Stimulated activated CD4-positive, alpha-beta T cell treated with anti-CD3 and anti-CD28 coated beads, Interleukin-2, amount 100 ng/mL, for 4 hours (primary cell): ENCODE measurements around the gene NIFK.
"Not testable (repeated sequence)": the region's sequence is repeated elsewhere in the genome, so short reads cannot be mapped to it uniquely, and the experiment has no call there.

Source experiments
- DNase-seq: peaks from one replicate; pipeline ENCODE4 v3.0.0-alpha.2; 2020; ENCODE audit warnings: low read depth

Gene NIFK

GRCh38 chr2:121731366-121731765, 5.3 kb downstream of the NIFK start:
- DNase-seq = no peak

DNA sequence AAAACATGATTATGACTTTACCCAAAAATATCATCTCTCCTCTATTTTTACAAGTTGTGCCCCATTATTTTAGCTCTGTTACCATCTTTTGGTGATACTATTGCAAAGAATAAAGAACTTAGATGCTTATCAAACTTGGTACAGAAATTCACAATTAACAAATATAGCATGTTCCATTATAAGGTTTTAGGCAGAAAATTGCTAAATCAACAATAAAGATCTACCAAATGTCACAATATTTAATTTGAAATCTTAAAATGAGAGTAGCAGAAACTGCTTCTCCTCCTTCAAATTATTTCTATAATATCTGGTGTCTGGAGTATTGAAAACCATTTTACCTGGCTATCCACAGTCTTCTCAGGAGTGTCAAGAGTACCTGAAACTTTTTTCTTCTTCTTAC, 8.7 kb downstream of the NIFK start:
- no peak for DNase-seq

DNA sequence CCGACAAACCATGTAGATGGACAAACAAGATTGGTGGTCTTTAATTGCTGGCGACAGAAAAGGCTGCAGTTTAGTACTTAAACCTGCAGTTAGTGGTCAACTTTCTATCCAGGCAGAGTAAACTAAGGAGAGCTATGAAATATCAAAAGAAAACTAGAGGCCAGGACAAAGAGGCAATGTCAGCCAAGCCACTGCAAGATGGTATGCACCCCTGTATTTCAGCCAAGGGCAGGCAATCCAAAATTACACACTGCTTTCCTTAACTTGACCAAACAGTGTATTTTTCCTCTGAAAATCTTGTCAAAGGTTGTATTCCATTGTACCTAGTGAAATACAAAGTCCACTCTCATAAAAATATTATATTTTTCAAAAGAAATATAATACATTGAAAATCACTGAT, 9.3 kb downstream of the NIFK start:
- no peak for DNase-seq

- DNase-seq = no peak
Measured at GRCh38 chr2:121723316-121723715, 13.4 kb downstream of the NIFK start.

- no peak for DNase-seq
Measured at GRCh38 chr2:121722479-121722878, 14.2 kb downstream of the NIFK start.

DNA sequence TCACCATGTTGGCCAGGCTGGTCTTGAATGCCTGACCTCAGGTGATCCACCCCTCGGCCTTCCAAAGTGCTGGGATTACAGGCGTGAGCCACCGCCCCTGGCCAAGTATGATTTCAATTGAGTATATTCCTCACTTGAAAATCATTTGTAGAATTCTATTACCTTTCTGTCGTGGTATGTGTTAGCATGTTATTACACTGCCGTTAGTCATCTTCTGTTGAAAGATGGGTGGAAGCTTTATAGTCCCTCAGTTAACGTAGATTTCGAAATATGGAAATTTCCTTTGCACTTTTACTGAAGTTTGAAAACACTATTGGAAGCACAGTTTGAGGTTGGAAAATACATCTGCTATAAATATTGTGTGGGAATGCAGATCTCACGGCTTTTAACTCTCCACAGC, 14.7 kb downstream of the NIFK start:
- DNase-seq = no peak

GRCh38 chr2:121717529-121717928, 19.1 kb downstream of the NIFK start:
- no peak for DNase-seq

DNA sequence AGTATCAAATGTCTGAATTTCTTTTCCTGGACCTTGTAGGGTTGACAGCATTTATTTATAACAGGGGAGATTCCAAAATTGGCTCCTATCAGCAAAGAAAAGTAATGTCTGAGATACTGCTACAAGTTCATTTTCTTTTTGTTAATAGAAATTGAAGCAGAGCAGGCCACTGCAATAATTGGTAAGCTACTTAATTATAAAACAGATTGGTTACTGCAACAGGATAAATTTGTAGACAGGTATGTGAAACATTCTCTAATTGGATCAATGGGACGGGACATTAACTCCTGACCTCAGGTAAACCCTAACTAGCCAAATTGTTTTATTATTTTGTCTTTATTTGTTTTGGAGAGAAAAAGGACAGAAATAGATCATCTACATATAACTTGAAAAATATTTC, 20.5 kb downstream of the NIFK start:
- DNase-seq = no peak

DNA sequence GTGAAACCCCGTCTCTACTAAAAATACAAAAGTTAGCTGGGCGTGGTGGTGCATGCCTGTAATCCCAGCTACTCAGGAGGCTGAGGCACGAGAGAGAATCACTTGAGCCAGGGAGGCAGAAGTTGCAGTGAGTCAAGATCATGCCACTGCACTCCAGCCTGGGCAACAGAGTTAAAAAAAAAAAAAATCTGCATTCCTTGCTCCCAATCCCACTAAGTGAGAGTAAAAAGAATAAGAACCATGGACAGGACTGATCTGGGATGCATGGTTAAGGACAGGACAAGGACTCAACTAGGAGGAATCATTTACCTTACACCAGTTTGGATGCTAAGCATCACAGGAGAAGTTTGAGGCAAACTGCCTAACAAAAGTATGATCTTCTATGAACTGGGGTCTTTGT, 25.2 kb downstream of the NIFK start:
- not testable (repeated sequence) for DNase-seq

GRCh38 chr2:121710470-121711170, 26.1 kb downstream of the NIFK start:
- DNase-seq = no peak

DNA sequence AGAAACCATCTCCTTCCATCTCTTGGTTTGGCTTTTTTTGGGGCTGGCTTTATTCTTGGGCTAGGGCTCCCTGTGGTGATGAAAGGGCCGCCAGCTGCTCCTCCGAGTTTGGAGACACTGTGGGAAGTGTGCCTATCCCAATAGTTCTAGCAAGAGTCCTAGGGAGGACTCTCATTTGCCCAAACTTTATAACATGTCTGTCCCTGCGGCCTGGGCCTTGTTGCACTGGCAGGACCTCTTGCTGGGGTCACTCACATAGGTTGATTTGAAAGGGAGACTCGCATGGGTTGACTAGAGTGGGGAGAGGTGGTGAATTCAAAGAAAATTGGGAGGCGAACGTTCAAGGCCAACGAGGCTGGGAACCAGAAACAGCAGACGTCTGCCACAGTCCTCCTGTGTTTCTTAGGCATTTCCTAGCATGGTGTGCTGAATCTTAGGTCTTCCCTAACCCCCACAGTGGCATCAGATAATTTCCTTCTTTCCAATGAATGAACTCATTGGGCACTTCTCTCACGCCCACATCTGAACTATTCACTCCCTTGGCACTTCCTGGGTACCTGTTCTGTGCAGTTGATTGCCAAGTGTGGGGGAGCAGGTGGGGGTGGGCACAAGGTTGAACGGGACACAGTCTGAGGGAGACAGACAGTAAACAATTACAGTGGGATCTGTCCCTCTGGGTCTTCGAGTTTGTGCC, 26.8 kb downstream of the NIFK start:
- no peak for DNase-seq

- no peak for DNase-seq
Measured at GRCh38 chr2:121707920-121708361, 28.7 kb downstream of the NIFK start.

DNA sequence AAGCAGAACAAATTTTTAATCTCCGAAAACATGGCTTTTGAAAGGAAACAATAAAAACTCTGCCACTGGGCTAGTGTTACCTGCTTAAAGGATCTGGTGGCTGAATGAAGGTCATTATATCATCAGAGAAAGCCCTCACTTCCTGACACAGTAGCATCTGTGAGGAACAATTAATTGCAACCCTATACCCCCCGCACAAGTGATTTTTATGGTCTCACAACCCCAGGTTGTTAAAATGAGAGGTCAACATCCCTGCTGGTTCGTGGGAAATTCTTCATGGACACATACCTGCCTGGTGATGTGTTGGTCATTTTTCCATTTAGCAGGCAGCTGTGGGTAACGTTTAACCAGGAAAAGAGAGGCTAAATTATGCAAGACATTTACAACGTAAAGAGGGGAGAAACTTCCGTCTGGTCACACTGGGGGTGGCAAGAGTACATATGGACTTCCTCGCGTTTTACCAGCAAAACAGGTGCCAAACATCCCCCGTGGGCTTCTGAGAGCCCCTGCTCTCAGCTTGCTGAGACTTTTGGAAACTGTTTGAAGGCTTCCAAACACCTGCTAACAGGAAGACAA, 29.2 kb downstream of the NIFK start:
- DNase-seq = no peak

- no peak for DNase-seq
Measured at GRCh38 chr2:121705958-121706357, 30.7 kb downstream of the NIFK start.

- no peak for DNase-seq
Measured at GRCh38 chr2:121705390-121705789, 31.3 kb downstream of the NIFK start.

- DNase-seq = not testable (repeated sequence)
Measured at GRCh38 chr2:121701761-121702160, 34.9 kb downstream of the NIFK start.

DNA sequence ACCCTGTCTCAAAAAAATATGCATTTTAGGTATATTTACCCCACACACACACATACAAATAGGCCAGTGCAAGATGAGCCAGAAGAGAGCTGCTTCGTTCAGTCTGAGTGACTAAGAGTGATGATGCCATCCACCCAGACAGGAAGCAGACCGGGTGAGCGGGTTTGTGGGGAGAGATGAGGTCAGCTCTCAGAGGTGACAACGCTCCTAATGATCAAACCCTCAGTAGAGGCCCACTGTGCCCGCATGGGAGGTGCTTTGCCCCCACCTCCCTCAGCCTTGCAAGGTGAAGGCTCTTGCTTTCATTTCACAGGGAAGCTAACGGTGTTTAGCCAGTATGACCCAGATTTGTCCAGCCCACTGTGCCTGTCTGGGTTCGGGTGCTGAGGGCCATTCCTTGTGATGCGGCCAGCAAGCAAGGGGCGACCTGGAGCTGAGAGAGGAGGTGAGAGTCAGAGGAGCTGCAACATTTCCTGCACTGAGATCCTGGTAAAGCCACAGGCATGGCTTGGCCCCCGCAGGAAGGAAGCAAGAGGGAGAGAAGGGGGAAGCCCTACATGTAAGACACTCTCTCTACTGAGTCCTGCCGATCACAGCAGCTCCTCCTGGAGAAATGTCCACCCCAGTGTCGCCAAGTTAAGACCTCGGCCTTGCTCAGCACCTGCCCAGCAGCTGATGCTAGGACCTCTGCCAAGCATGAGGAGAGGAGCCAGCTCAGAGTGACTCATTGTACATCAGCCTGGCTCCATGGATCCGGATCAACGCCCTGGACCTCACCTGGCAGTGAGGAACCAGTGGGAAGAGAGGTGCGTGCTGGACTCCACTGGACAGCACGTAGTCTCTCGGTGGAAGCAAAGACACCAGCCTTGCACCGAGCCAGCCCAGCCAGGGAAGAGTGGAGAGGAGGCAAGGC, 37.0 kb downstream of the NIFK start:
- peak; percentile 78 for DNase-seq

DNA sequence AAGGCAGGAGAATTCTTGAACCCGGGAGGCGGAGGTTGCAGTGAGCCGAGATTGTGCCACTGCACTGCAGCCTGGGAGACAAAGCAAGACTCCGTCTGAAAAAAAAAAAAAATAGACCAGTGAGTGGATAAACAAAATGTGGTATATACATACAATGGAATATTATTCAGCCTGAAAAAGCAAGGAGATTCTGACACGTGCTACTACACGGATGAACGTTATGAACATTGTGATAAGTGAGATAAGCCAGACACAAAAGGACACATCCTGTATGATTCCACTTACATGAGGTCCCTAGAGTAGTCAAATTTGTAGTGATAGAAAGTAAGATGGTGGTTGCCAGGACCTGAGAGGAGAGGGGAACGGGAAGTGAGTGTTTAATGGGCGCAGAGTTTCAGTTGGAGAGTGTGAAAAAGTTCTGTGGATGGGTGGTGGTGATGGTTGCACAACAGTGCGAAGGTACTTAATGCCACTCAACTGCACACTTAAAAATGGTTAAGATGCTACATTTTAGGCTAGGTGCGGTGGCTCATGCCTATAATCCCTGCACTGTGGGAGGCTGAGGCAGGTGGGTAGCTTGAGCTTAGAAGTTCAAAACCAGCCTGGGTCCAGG, 38.3 kb downstream of the NIFK start:
- DNase-seq = no peak

DNA sequence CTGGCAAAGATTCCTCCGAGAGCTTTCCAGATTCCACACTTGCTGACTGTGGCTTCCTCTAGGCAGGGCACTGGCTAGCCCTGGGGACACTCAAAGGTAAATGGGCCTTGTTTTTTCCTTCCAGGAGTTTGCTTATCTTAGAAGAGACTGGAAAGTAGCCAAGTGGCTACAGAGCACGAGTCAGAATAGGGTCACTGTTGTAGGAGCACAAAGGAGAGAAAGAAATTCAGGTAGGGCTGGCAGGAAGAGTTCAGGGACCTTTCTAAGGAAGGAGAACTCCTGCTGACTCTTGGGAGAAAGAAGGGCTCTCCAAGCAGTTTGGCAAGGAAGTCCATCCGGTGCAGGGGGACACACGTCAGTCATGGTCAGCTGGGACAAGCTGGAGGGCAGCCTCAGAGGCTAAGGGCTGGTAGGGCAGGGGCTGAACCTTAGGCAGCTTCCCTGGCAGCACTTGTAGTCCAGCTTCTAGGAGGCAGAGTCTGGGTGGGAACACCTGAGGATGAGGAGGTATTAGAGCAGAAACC, 39.5 kb downstream of the NIFK start:
- DNase-seq = no peak

DNA sequence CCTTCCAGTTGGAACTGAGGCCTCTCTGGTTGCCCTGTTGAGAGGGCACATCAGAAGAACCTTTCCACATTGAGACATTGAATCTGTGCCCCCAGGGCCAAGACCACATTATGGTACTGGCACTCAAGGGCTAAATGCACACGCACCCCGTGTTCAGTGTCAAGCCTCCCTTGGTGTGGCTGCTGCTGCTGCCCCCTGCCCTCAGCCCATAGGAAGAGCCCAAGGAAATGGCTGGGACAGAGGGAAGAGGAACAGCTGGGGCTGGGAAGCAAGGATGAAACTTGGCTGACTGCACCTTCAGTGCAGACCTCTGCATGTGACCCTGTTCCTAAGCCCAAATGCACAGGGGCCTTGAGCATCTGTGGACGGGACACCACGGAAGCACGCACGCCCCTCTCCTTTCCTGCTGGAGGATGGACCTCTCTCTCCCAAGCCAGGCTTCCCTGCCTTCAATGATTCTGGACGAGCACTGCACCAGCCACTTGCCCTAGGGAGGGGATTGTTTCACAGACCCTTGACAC, 40.2 kb downstream of the NIFK start:
- no peak for DNase-seq

- no peak for DNase-seq
Measured at GRCh38 chr2:121695171-121695451, 41.6 kb downstream of the NIFK start.
